ENCODE results near the gene FANCE. TPM values are rescaled to one million over a fixed set of nuclear protein-coding genes. Genes with fewer than 3 reads are reported as not detected.

Gene FANCE
- total RNA-seq, 1 experiment from 2014 or later: 10.4 TPM

GRCh38 chr6:35496036-35496840 lies 44.1 kb downstream of the FANCE start:
- no peaks in the 10 kb centered on the region for H3K27me3 Mint-ChIP-seq (ENCODE audit: unreplicated experiment)
- BruUV-seq (replicated peaks): no TSS peak
- TF ChIP-seq CTCF (IDR thresholded peaks at IDR 0.05; ENCODE audit: unreplicated experiment): no peak
- CTCF ChIA-PET: interaction anchor here (0.6 to 1.0 kb wide), 3 partner anchors 21 to 26 kb away, joined by 3 to 4 read pairs (median 4); no protein-coding TSS in a partner anchor
- H3K4me1 Mint-ChIP-seq (ENCODE audit: low read depth, unreplicated experiment): peaks cover 41% of the 10 kb centered on the region
- intact Hi-C loops (cut with micrococcal nuclease; ENCODE audit: unreplicated experiment): no loop called here
- H3K27ac Mint-ChIP-seq (ENCODE audit: unreplicated experiment): peak overlapping the region; percentile 43
- peak overlapping the region; percentile 70 for H3K4me3 Mint-ChIP-seq (ENCODE audit: low read depth, unreplicated experiment)
- H3K36me3 Mint-ChIP-seq (ENCODE audit: insufficient read depth, unreplicated experiment): peaks cover 37% of the 10 kb centered on the region
- DNase-seq: peak; percentile 47
- H3K9me3 Mint-ChIP-seq (ENCODE audit: low read depth, unreplicated experiment): peaks cover 2% of the 10 kb centered on the region

GRCh38 chr6:35496841-35497570 lies 44.9 kb downstream of the FANCE start, which contains the start of gene TEAD3:
TSS of gene TEAD3 (minus strand) at chr6:35497079.
- Mint-ChIP-seq H3K36me3 (ENCODE audit: insufficient read depth, unreplicated experiment) (peaks cover 37% of the 10 kb centered on the region), H3K4me3 (ENCODE audit: low read depth, unreplicated experiment) (peak within 1 kb of the TSS; percentile 70), H3K27me3 (ENCODE audit: unreplicated experiment) (no peaks in the 10 kb centered on the region), H3K4me1 (ENCODE audit: low read depth, unreplicated experiment) (peaks cover 33% of the 10 kb centered on the region), H3K9me3 (ENCODE audit: low read depth, unreplicated experiment) (peaks cover 2% of the 10 kb centered on the region), H3K27ac (ENCODE audit: unreplicated experiment) (peak within 1 kb of the TSS; percentile 43)
- no peak for TF ChIP-seq CTCF (IDR thresholded peaks at IDR 0.05; ENCODE audit: unreplicated experiment)
- BruUV-seq (replicated peaks): no TSS peak
- peak; percentile 84 for DNase-seq
- intact Hi-C loops (cut with micrococcal nuclease; ENCODE audit: unreplicated experiment): no loop called here
- CTCF ChIA-PET: interaction anchor here (0.6 to 1.0 kb wide), 3 partner anchors 22 to 26 kb away, joined by 3 to 4 read pairs (median 4); no protein-coding TSS in a partner anchor

GRCh38 chr6:35497571-35498421 lies 45.7 kb downstream of the FANCE start:
- CTCF ChIA-PET: interaction anchor here (0.6 to 1.0 kb wide), 2 partner anchors 10 to 93 kb away, joined by 4 to 5 read pairs; no protein-coding TSS in a partner anchor
- no peak for TF ChIP-seq CTCF (IDR thresholded peaks at IDR 0.05; ENCODE audit: unreplicated experiment)
- H3K9me3 Mint-ChIP-seq (ENCODE audit: low read depth, unreplicated experiment): peaks cover 2% of the 10 kb centered on the region
- peaks cover 39% of the 10 kb centered on the region for H3K36me3 Mint-ChIP-seq (ENCODE audit: insufficient read depth, unreplicated experiment)
- DNase-seq: peak; percentile 57
- no peaks in the 10 kb centered on the region for H3K27me3 Mint-ChIP-seq (ENCODE audit: unreplicated experiment)
- peaks cover 25% of the 10 kb centered on the region for H3K4me1 Mint-ChIP-seq (ENCODE audit: low read depth, unreplicated experiment)
- intact Hi-C loops (cut with micrococcal nuclease; ENCODE audit: unreplicated experiment): no loop called here
- BruUV-seq (replicated peaks): no TSS peak
- H3K27ac Mint-ChIP-seq (ENCODE audit: unreplicated experiment): peak overlapping the region; percentile 87
- H3K4me3 Mint-ChIP-seq (ENCODE audit: low read depth, unreplicated experiment): peak overlapping the region; percentile 70

Measured in Calu3 (cell line).